ENCODE measurements around the gene TJAP1.
"Not testable (repeated sequence)": the region's sequence is repeated elsewhere in the genome, so short reads cannot be mapped to it uniquely, and the experiment has no call there.

TJAP1 gene

DNA sequence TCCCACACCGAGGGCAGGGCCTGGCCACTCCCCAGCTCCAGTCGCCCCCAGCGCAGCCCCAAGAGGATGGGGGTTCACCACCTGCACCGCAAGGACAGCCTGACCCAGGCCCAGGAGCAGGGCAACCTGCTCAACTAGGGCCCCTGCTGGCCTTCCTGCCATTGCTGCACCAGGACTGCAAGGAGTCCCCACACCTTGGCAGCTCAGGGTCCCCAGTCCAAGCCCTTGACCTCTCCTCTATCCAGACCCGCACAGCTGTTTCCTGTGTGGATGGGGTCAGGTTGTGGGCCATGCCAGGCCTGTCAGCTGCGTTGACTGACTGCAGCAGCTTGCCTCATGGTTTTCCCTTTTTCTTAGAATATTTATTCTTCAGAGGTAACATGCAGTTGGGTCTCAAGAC lies 28.3 kb downstream of the TJAP1 start:
- DNase-seq, result no peak

DNA sequence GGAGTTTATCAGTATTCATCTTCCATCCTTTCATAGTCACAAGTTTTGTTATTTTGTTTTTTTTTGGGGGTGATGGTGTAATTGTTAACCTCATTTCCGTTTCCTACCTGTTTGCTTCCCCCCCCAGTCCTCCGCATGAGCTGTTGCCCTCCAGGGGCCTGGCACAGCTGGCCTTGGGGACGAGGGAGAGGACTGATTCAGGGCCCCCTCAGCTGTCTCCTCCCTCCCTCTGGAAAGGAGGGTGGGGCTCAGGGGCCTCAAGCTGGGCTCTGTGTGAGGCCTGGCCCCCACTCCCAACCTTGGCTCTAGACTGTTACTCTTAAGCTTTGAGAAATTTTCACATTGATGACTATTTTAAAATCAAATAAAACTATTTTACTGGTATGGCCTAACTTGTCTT lies 28.8 kb downstream of the TJAP1 start:
- DNase-seq, result no peak

DNA sequence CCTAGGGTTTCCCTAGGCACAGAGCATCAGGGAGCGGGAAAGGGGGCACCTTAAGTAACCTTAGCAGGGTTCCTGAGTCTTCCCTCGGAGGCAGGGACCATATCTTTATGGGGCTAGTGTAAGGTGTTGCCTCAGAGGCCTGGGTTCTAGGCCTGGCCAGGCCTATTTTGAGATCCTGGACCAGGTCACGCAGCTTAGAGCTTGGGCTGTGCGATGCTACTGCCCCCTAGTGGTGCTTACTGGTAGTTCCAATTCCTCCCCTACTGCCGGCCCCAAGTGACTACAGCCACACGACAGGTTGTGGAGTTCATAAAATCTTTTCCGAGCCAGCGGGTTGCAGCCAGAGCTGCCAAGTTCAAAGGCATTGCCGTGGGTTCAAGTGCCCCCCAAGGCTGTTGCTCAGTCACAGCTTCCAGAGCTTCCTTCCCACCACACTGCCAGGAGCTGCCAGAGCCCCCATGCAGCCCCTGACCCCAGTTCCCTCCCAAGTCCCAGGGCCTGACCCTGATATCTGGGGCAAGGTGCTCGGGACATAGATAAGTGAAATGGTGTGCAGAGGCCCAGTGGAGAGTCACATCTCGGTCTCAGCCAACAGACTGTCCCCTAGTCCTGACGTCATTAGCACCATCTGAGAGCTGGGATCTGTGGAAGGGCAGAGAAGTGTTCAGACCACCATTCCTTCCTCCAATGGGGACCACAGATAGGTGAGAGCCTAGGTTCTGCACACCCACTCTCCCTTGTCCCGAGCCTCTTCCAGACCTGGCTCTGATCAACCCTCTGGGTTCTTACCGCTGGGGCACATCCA lies 29.5 kb downstream of the TJAP1 start:
- DNase-seq, result peak; percentile 41 to 83

DNA sequence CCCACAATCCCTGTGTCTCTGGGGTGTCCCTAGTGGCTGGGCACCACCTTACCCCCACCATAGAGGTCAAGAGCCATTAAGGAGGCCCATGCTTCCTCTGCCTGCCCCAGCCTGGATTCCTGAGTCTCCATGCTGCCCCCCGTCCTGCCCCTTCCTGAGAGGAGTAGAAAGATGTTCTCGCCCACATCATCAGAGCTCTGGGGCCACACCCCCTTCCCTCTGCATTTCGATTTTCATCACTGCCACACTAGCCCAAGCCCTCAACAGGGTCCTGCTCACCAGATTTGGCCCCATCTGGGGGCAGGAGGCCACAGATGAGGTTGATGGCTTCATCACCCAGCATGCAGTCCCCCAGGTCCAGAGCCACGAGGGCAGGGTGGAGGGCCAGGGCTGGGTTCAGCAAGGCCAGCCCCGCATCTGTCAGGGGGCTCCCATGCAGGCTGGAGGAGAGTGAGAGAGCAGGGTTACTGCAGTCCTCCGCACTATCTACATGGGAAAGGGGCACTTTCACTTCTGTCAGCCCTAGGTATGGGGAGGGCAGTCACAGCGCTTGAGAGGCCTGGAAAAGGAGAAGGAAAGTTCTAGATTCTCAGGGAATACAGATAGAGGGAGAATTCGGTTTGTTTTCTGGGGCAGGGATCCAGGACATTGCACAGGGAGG lies 31.2 kb downstream of the TJAP1 start:
- no peak for DNase-seq

DNA sequence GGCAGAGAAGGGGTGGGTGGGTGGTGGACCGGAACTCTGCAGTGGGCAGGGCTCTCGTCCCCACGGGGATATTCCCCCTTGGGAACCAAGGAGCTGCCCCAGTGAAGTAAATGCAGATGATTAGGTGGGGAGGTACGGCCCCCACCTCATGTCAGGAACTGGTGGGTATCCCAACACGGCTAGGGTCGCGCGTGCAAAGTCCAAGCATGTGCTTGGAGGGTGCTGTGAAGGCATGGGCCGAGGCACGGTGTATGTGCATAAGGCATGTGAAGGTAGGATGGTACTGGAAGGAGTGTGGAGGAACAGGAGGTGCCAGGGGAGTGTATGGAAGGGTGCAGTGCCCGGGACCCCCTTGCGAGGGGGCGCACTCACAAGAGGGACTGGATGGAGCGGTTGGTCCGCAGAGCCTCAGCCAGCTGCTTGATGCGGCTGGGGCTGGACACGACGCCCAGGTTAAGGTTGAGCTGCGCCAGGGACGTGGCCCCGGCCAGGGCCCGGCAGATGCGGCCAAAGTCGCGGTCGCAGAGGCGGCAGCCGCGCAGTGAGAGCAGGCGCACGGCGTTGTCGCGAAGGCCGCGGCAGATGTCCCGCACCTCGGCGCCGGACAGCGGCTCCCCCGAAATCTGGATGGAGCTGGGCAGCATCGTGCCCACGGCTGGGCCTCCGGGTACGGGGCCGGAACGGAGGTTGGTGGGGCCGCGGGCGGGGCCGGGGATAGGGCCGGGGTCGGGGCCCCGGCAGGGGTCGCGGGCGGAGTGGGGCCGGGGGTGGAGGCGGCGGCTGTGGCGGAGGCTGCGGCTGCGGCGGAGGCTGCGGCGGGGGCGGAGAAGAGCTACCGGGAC lies 32.0 kb downstream of the TJAP1 start:
- peak in 1 of 2 experiments; percentile 46 for DNase-seq

DNA sequence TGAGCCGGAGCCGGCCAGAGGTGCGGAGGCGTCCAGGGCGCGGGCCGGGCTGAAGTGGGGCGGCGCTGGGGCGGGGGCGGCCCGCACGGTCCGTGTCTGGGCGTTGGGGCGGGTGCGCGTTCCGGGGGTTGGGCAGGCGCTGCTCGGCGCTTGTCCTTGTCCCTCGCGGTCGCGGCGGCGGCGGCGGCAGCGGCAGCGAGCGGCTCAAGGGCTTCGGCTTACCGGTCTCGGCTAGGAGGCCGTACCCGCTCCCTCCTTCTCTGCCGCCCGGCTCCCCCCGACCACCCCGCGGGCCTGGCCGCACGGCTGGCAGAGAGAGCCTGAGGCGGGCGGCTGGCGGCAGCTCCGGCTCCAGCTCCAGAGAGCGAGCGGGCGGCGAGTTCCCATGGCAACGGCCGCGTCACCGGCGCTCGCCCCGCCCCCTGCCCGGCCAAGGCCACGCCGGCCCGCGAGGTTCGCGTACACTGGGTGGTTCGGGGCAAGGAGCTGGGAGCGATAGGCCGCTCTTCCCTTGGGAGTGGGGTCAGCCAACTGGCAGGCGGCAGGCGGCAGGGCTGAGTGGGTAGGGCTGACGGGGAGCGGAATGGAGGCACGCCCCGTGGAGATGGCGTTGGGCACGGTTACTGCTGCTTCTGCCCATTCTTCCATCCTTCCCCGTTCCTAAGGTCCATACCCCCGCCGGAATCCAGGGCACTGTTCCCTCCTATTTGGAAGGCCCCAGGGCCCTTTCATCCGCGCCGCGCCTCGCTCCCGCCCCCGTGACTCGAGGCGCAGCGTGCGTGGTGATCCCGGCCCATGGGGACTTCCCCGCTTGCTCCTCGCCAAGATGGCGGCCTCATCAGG lies 32.8 kb downstream of the TJAP1 start, which contains the start of gene LRRC73:
LRRC73 (minus strand) TSS at position 363 of the 843 bp plus-strand sequence. CDS start 561 bp downstream, outside the sequence.
- DNase-seq, result peak; percentile 43 to 87

DNA sequence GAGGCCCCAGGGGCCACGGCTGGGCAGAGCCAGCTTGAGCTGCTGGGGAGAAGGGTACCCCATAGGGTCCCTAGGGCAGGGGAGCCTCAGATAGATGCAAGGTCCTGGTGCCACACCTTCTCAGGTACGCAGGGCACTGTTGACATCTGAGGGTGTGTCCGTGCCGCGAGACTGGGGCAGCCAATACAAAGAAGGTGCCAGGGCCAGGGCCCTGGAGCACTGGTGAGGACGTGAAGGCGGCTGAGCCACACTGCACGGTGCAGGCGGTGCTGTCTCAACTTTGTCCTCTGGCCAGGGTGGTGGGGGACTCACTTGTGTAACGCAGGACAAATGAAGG lies 33.4 kb downstream of the TJAP1 start:
- DNase-seq, result peak in 1 of 2 experiments; percentile 60

DNA sequence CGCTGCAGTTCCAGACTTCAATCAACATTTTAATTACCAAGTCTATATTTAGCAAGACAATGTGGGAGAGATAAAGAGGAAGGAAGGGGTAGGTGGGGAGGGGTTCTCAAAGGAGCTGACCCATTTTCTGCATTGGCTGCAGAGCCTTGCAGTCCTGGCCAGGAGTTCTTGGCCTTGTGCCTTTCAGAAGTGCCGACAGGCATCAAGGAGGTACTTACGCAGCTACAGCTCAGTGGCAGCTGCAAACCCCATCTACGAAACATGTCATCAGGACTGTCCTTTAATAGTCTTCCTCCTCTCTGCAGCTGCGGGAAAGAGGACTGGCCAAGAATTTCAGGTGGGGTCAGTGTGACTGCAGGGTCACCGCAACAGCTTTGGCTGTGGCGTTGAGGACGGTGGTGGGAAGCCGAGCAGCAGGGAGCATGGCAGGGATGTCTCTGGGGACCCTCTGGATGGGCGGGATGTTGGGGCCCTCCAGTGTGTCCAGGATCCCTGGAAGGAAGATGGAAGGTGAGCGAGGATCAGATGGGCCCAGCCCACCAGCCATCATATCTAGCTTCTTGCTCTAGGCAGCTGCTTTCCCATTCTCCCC lies 34.5 kb downstream of the TJAP1 start:
- no peak for DNase-seq

DNA sequence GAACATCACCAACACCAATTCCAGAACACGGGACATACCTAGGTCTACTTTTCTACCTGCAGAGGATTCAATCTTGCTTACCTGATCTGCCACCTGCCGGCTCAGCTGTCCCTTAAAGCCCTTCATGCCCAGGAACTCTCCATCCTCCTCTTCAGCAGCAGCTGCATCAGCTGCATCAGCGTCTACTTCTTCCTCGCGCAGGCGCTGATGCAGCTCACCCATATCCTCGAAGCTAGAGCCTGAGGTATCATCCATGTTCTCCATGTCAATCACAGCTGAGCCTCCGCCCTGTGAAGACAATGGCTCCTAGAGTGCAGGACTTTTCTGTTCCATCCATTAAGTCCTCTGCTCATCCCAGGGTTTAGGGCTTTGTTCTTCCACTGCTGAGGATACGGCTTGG lies 38.4 kb downstream of the TJAP1 start:
- DNase-seq, result peak in 1 of 2 experiments; percentile 31

DNA sequence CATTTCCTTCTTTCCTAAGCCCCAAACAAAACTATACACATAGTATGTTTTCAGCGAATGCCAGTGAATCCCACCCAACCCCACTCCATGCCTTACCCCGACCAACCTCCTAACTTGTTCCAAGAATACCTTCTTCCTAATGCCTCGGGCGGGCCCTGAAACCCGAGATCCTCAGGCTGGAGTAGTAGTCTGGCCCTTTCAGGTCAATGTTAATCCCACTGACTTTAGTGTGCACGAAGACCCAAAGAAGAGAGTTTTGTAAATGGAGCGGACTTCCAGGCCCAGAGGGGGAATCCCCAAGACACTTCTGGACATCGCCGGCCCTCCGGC lies 39.0 kb downstream of the TJAP1 start:
- DNase-seq, result no peak

DNA sequence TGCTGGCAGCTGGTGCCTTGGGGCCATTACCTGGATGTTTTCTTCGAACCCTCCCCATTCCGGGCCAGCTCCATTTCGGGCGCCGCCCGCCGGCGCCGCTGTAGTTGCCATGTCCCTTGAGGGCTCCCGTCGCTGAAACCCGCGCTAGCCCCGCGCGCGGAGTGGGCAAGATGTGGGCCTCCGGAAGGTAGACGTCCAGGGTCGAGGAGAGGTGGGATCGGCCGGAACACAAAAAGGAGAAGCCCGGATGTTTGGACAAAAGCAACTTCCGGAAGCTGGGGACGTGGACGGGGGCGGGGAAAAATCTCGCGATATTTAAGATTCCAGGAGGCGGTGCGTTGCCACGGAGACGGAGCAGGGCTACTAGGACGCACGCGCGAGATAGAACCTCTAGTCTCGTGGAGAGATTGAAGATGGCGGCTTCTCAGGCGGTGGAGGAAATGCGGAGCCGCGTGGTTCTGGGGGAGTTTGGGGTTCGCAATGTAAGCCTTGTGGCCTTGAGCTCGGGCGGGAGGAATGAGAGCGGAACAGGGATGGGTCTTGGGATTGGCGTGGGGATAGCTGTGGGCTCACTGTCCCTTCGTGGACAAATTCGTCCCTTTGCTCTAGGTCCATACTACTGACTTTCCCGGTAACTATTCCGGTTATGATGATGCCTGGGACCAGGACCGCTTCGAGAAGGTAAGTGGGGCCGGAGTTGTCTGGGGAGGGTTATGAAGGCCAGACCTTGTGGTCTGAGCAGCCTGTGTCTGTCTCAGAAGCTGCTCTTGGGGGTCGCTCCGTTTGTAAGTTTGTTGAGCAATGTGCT lies 39.5 kb downstream of the TJAP1 start, which contains the start of the genes POLR1C and YIPF3:
POLR1C (plus strand) TSS at position 393 of the 808 bp plus-strand sequence; CDS start at position 414, 21 bp downstream.
YIPF3 (minus strand) TSS at position 230 of the 808 bp plus-strand sequence; CDS start at position 111, 119 bp downstream.
- peak; percentile 97 to 99 for DNase-seq

DNA sequence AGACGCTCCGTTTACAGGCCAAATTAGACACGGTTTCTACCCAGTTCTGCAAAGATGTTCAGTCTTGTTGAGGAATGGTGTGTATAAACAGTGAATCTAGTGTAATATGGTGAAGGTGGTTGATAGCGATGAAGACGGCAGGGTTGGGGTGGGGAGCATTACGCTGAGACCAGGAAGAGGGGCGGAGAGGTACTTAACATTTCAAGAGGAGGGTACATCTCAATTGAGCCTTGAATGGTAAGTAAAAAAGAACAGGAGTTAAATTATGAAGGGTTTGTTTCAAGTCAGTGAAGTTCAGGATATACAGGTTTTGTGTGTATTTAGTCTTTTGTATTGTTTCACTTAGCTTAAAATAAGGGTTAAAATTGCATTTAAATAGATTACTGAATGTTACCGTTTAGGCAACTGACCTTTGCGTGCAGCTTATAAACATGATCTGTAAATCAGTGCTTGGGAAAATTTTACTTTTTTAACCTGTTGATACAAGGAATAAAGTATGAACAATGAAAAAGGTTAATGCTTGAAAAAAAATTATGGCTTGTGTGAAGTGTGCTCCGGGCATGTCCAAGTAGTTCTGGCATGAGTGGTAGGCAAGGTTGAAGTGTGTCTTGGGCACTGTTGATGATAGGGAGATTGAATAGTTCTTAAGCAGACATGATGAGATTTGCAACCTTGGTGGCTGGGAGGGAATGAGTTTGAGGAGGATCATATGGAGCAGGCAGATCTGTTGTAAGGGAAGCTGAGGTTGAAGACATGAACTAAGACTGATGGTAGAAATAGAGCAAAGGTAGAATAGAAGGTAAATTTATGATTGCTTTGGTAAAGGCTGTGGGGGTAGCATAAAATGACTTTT lies 40.4 kb downstream of the TJAP1 start:
- no peak for DNase-seq

DNA sequence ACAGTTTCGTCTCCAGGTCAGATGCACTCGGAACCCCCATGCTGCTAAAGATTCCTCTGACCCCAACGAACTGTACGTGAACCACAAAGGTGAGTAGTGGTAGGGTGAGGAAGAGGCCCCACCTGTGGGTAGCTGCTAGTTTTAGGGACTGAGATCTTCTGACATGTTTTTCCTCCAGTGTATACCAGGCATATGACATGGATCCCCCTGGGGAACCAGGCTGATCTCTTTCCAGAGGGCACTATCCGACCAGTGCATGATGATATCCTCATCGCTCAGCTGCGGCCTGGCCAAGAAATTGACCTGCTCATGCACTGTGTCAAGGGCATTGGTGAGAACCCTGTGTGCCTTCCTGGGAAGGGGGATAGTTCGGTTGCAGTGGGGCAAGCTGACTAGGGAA lies 42.7 kb downstream of the TJAP1 start:
- no peak for DNase-seq

DNA sequence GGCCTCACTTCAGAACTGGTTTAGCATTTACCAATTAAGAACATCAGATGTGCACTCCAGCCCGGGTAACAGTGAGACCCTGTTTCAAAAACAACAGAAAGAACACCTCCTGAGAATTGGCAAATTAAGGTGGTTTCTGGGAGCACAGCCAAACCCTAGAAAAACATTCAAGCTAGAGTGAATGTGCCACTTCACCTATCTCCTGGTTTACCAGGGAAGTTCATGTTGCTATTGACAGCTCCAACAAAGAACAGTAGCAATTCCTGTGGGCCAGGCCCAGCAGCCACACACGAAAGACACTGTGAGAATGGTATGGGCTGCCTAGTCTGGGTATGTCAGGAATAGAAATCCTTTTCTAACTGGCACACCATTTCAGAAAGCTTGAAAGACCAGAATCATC lies 44.5 kb downstream of the TJAP1 start:
- no peak for DNase-seq

DNA sequence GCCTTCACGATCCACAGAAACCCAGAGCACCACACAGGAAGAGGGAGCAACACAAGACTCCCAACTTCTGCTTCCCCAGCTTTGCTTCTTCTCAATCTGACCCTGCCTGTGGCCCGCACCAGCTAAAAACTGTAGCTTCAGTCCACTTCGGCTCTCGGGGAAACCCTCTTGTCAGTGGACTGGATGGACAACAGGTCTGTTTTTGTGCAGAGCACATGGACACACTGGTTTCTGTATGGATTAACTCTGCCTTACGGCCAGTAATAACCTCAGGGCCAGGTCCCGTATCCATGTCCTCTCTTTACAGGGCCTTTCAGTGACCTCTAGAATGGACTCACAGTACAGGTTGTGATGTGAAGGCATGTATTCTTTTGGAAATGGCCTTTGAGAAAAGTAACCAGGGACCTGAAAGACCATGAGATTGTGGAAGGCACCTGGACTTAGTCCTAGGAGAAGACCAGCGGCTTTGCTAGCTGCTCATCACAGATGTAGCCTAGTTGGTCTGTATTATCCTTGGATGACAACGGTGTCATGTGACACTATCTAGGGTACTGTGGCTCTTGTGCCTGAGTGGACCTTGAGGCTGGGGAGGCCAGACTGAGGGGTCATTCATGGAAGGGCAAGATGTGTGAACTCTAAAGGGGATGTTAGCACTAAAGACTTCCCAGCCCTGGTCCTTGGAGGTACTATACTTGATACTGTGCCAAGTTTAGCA lies 45.3 kb downstream of the TJAP1 start:
- no peak for DNase-seq

DNA sequence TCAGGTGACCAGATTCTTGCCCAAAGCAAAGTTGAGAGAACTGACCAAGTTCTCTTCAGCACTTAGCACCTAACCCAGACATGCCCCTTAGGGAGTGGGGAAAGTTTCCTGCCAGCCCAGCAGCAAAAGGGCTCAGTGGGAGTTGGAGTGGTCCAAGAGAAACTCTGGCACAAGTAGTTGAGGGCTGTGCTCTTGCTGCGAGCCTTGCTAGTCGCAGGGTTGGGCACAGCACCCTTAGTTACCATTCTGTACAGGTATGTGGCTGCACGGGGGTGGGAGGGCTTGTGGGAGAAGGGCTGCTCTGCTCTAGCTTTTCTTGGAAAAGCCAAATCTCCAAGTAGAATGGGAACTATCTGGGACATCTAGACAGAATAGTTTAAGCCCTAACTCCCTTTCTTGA lies 45.9 kb downstream of the TJAP1 start:
- DNase-seq, result no peak

DNA sequence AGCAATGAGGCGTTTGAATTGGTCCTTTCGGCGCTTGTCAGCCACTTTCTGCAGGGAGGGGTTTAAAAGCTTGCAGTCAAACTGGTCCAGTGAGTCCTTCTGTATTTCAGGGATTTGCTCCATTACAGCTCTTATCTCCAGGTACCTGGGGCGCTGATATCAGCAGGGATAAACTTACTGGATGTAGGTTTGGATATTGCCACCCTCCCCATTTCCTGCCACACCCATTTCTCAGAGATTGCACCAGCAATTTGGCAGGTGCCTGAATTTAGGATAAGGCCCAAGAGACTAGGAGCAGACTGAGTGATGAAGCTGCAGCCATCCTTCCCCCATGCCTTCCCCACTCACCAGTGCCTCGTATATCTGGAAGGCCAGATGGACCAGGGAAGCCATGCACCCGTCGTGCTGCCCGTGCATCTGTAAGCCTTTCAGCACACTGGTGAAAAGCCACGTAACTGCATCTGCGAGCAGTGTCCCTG lies 47.2 kb downstream of the TJAP1 start:
- no peak for DNase-seq

DNA sequence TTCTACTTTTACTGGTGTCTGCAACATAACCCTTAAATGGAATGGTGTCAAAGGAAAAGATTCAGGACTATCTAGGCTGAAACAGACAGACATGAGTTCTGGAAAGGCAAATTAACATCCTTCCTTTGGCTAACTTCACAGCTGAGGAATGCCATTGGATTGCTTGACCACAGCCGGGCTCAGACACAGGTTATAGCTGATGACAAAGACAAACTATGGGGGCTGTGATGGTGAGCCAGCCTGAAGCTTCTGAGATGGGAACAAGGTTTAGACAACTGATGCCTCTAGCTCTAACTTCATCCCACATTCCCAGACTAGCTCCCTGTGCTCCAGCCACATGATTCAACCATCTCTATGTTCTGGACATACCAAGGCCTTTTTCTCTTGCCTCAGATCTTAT lies 54.8 kb downstream of the TJAP1 start:
- no peak for DNase-seq

DNA sequence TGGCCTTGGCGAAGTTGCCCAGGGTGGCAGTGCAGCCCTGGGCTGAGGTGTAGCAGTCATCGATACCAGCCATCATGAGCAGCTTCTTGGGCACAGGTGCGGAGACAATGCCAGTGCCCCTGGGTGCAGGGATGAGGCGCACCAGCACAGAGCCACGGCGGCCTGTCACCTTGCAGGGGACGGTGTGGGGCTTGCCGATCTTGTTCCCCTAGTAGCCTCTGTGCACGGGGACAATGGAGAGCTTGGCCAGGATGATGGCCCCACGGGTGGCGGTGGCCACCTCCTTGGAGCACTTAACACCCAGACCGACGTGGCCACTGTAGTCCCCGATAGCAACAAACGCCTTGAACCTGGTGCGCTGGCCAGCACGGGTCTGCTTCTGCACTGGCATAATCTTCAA lies 61.6 kb downstream of the TJAP1 start:
- not testable (repeated sequence) for DNase-seq

All from NCI-H526 (cell line).